Astrocyte (in vitro differentiated cells and primary cell): Measurements from ENCODE around the gene HEATR1.

Experiments
- EZH2 ChIP-seq: IDR thresholded peaks from 2 replicates; pipeline ENCODE4 v1.6.1; 2012; ENCODE audit warnings: mild to moderate bottlenecking, low read length, inconsistent platforms; ENCODE audit not compliant: insufficient read depth
- TF ChIP-seq, protein P1 (sequence below): IDR thresholded peaks from 2 replicates; pipeline ENCODE4 v1.5.1; 2011; ENCODE audit warnings: low read depth, mild to moderate bottlenecking, inconsistent platforms, low read length, moderate library complexity; ENCODE audit not compliant: insufficient read depth

DNA sequence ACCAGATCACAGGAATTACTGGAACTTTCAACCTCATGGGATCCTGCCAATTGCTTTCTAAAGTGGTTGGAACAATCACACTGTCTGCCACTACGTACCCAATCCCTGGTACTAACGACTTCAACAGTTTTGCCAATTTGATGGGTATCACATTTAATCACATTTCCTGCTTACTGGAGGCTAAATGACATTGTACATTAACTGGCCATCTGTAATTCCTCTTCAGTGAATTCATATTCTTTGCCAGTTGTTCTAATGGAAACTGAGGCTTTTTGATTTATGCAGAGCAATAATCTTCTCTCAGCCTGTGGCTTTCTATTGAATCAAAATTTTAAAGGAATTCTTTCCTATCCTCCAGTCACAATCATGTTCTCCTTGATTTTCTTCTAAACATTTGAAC lies 42.3 kb downstream of the HEATR1 start:
- no peak for TF ChIP-seq EZH2
- TF ChIP-seq, protein P1, sequence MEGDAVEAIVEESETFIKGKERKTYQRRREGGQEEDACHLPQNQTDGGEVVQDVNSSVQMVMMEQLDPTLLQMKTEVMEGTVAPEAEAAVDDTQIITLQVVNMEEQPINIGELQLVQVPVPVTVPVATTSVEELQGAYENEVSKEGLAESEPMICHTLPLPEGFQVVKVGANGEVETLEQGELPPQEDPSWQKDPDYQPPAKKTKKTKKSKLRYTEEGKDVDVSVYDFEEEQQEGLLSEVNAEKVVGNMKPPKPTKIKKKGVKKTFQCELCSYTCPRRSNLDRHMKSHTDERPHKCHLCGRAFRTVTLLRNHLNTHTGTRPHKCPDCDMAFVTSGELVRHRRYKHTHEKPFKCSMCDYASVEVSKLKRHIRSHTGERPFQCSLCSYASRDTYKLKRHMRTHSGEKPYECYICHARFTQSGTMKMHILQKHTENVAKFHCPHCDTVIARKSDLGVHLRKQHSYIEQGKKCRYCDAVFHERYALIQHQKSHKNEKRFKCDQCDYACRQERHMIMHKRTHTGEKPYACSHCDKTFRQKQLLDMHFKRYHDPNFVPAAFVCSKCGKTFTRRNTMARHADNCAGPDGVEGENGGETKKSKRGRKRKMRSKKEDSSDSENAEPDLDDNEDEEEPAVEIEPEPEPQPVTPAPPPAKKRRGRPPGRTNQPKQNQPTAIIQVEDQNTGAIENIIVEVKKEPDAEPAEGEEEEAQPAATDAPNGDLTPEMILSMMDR = no peak
